HEK293 (cell line): Measurements from ENCODE around the gene MSX1.

Experiments used
- CTCF ChIP-seq: fragments of 450-650 bp; formaldehyde crosslinking; IDR thresholded peaks from 2 replicates; pipeline ENCODE4 v1.5.1; 2016; ENCODE audit warnings: missing biosample characterization, missing genetic modification characterization
- ZNF274 ChIP-seq, 2 experiments: fragments of 200-500 bp in 1 of 2; fragments of 450-650 bp in 1 of 2; sonication (Bioruptor generic) in 1 of 2; formaldehyde crosslinking in 1 of 2; IDR thresholded peaks; 2 replicates each; pipeline versions ENCODE4 v1.5.1 to v1.6.1; 2014 to 2016; ENCODE audit warnings: borderline replicate concordance in 1 of 2, inconsistent platforms in 1 of 2, low read length in 1 of 2, missing biosample characterization in 1 of 2, missing genetic modification characterization in 1 of 2
- ZNF366 ChIP-seq: fragments of 450-650 bp; formaldehyde crosslinking; conservative IDR thresholded peaks from 2 replicates; pipeline ENCODE4 v1.5.1; 2016; ENCODE audit warnings: missing biosample characterization, missing genetic modification characterization

GRCh38 chr4:4812145-4812794 is 47.2 kb upstream of the MSX1 start:
- TF ChIP-seq CTCF (tag by site-specific recombination) (no peak), ZNF366 (tag by site-specific recombination) (no peak), ZNF274 (IDR thresholded peaks at IDR 0.05; ENCODE audit: low read length) (no peak), ZNF274 (tag by site-specific recombination; IDR thresholded peaks at IDR 0.05; ENCODE audit: borderline replicate concordance) (no peak)
